ENCODE results near the gene ST6GALNAC1. TPM values are rescaled to one million over a fixed set of nuclear protein-coding genes. Genes with fewer than 3 reads are reported as not detected.

The ST6GALNAC1 gene
- total RNA-seq = not detected in 2 replicates

GRCh38 chr17:76643553-76644148 lies at the start of gene ST6GALNAC1:
TSS of gene ST6GALNAC1 (minus strand) at chr17:76643757. CDS start at chr17:76643638, 119 bp downstream.

GRCh38 chr17:76585649-76586593 lies 57.6 kb downstream of the ST6GALNAC1 start, which contains the start of gene ST6GALNAC2:
TSS of gene ST6GALNAC2 (minus strand) at chr17:76585860. CDS start at chr17:76585808, 52 bp downstream.

Other genes with a start within 250 kb of the ST6GALNAC1 start
- gene UBE2O, start 190.6 kb downstream of the ST6GALNAC1 start, total RNA-seq = 9.2 and 11.7 TPM in 2 replicates
- gene AANAT, start 176.2 kb downstream of the ST6GALNAC1 start, total RNA-seq = not detected in 2 replicates
- gene RHBDF2, start 142.3 kb downstream of the ST6GALNAC1 start, total RNA-seq = 19.9 and 27.1 TPM in 2 replicates
- gene CYGB, start 106.0 kb downstream of the ST6GALNAC1 start, total RNA-seq = 13.1 and 18.7 TPM in 2 replicates
- 0.71 TPM in 1 of 2 replicates, not detected in the other for gene PRCD, start 103.7 kb downstream of the ST6GALNAC1 start, total RNA-seq
- 1.7 and 4.6 TPM in 2 replicates for gene ST6GALNAC2, start 57.9 kb downstream of the ST6GALNAC1 start, total RNA-seq
- 191 and 221 TPM in 2 replicates for gene MXRA7, start 67.2 kb upstream of the ST6GALNAC1 start, total RNA-seq
- gene JMJD6, start 82.8 kb upstream of the ST6GALNAC1 start, total RNA-seq = 21.4 and 27.4 TPM in 2 replicates
- gene METTL23, start 83.1 kb upstream of the ST6GALNAC1 start, total RNA-seq = 27.8 and 30.3 TPM in 2 replicates
- gene SRSF2, start 93.6 kb upstream of the ST6GALNAC1 start, total RNA-seq = 163 and 192 TPM in 2 replicates
- gene MFSD11, start 94.4 kb upstream of the ST6GALNAC1 start, total RNA-seq = 20.7 and 25.7 TPM in 2 replicates
- gene MGAT5B, start 224.6 kb upstream of the ST6GALNAC1 start, total RNA-seq = under 0.01 TPM in 1 of 2 replicates, not detected in the other

Data from myometrial cell (primary cell).